ENCODE results near the gene C5orf46.

DNA sequence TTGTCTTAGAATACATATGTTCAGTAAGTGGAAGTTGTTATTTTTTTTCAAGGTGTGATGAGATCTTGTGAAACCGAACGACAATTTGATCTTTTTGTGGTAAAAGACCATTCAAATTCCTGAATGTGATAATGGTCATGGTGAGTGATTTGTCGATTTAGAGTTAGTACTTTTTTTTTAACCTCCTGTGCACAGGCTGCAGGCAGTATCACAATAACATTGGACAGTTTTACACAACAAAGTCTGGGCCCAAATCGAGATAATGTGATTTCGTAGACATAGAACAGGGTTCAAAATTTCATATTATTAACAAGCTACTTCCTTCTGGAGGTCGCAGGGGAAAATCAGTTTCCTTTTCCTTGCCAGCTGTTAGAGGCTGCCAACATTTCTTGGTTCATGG lies 48.6 kb upstream of the C5orf46 start:
- TF ChIP-seq, protein P1, sequence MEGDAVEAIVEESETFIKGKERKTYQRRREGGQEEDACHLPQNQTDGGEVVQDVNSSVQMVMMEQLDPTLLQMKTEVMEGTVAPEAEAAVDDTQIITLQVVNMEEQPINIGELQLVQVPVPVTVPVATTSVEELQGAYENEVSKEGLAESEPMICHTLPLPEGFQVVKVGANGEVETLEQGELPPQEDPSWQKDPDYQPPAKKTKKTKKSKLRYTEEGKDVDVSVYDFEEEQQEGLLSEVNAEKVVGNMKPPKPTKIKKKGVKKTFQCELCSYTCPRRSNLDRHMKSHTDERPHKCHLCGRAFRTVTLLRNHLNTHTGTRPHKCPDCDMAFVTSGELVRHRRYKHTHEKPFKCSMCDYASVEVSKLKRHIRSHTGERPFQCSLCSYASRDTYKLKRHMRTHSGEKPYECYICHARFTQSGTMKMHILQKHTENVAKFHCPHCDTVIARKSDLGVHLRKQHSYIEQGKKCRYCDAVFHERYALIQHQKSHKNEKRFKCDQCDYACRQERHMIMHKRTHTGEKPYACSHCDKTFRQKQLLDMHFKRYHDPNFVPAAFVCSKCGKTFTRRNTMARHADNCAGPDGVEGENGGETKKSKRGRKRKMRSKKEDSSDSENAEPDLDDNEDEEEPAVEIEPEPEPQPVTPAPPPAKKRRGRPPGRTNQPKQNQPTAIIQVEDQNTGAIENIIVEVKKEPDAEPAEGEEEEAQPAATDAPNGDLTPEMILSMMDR (IDR thresholded peaks at IDR 0.05; ENCODE audit: low read depth, low read length, poor library complexity, severe bottlenecking), result no peak
- no peak for TF ChIP-seq EZH2phosphoT487 (IDR thresholded peaks at IDR 0.05; ENCODE audit: borderline replicate concordance, low read length)

All from DOHH2 (cell line).